Measurements from ENCODE around the gene ODAD3.

GRCh38 chr19:11435833-11436313 lies 952 bp upstream of the ODAD3 start:
- TF ChIP-seq CTCF (IDR thresholded peaks at IDR 0.05; ENCODE audit: insufficient read depth, low read length, poor library complexity, severe bottlenecking) (no peak), EZH2phosphoT487 (conservative IDR thresholded peaks at IDR 0.05; ENCODE audit: low read length) (no peak)
